NCI-H226 (cell line): ENCODE results near the gene LIPH.
"Not testable (repeated sequence)": the region's sequence is repeated elsewhere in the genome, so short reads cannot be mapped to it uniquely, and the experiment has no call there.

Experiments used
- DNase-seq: peaks from one replicate; pipeline ENCODE4 v3.0.0-alpha.2; 2015

LIPH gene

GRCh38 chr3:185552358-185552877, at the start of gene LIPH:
Gene LIPH (minus strand): TSS chr3:185552588. CDS start chr3:185552471, 117 bp downstream.
- no peak for DNase-seq

GRCh38 chr3:185595526-185595925, 43.1 kb upstream of the LIPH start:
- DNase-seq, result no peak

GRCh38 chr3:185594073-185594472, 41.7 kb upstream of the LIPH start:
- DNase-seq, result no peak

GRCh38 chr3:185586686-185587039, 34.3 kb upstream of the LIPH start:
- DNase-seq, result no peak

GRCh38 chr3:185585859-185586685, 33.7 kb upstream of the LIPH start, which contains the start of gene SENP2:
Gene SENP2 (plus strand): TSS chr3:185586295. CDS start chr3:185586414, 119 bp downstream.
- DNase-seq, result peak; percentile 97

GRCh38 chr3:185585518-185585858, 33.1 kb upstream of the LIPH start:
- no peak for DNase-seq

GRCh38 chr3:185584686-185585085, 32.3 kb upstream of the LIPH start:
- DNase-seq, result no peak

- no peak for DNase-seq
Measured at GRCh38 chr3:185583925-185584324, 31.5 kb upstream of the LIPH start.

GRCh38 chr3:185582871-185583270, 30.5 kb upstream of the LIPH start:
- no peak for DNase-seq

GRCh38 chr3:185582236-185582635, 29.8 kb upstream of the LIPH start:
- DNase-seq, result no peak

GRCh38 chr3:185575108-185575869, 22.9 kb upstream of the LIPH start:
- peak; percentile 31 for DNase-seq

- no peak for DNase-seq
Measured at GRCh38 chr3:185572183-185572582, 19.8 kb upstream of the LIPH start.

GRCh38 chr3:185561958-185562357, 9.6 kb upstream of the LIPH start:
- no peak for DNase-seq

GRCh38 chr3:185561374-185561943, 9.1 kb upstream of the LIPH start:
- no peak for DNase-seq

- no peak for DNase-seq
Measured at GRCh38 chr3:185560676-185561075, 8.3 kb upstream of the LIPH start.

- no peak for DNase-seq
Measured at GRCh38 chr3:185559706-185560090, 7.3 kb upstream of the LIPH start.

GRCh38 chr3:185558395-185558794, 6.0 kb upstream of the LIPH start:
- peak; percentile 67 for DNase-seq

GRCh38 chr3:185556640-185557039, 4.3 kb upstream of the LIPH start:
- not testable (repeated sequence) for DNase-seq

GRCh38 chr3:185555860-185556347, 3.5 kb upstream of the LIPH start:
- no peak for DNase-seq

- peak; percentile 31 for DNase-seq
Measured at GRCh38 chr3:185555101-185555501, 2.7 kb upstream of the LIPH start.

- DNase-seq, result peak; percentile 62
Measured at GRCh38 chr3:185549651-185550111, 2.7 kb downstream of the LIPH start.

- DNase-seq, result peak; percentile 96
Measured at GRCh38 chr3:185549122-185549521, 3.3 kb downstream of the LIPH start.

- DNase-seq, result no peak
Measured at GRCh38 chr3:185540695-185541094, 11.7 kb downstream of the LIPH start.
